Thymus (tissue), 11 donors: ENCODE measurements around the gene GDF7. TPM values are rescaled to one million over a fixed set of nuclear protein-coding genes. Genes with fewer than 3 reads are reported as not detected.
A peak's percentile ranks its signal among the peaks of the same experiment; 100 is the strongest.

Experiments
- DNase-seq, 9 donors: peaks; one replicate each; pipeline ENCODE4 v3.0.0-alpha.2; 2013; ENCODE audit warnings: low spot score in 9 of 9, low read depth in 6 of 9, missing footprints in 1 of 9
- H3K27ac ChIP-seq, 2 donors: one replicate each; pipeline ENCODE4 v1.5.1; 2013; ENCODE audit warnings: control low read depth in 1 of 2, low read depth in 1 of 2, low read length in 1 of 2, mild to moderate bottlenecking in 1 of 2, moderate library complexity in 1 of 2
- H3K27me3 ChIP-seq, 2 donors: one replicate each; pipeline ENCODE4 v1.5.1; 2013; ENCODE audit warnings: low read length in 1 of 2; ENCODE audit not compliant: control insufficient read depth in 2 of 2, insufficient read depth in 1 of 2
- H3K36me3 ChIP-seq, 2 donors: one replicate each; pipeline ENCODE4 v1.5.1; 2013; ENCODE audit warnings: low read length in 1 of 2, mild to moderate bottlenecking in 1 of 2, moderate library complexity in 1 of 2; ENCODE audit not compliant: control insufficient read depth in 2 of 2, insufficient read depth in 2 of 2
- H3K4me1 ChIP-seq, 2 donors: one replicate each; pipeline ENCODE4 v1.5.1; 2013; ENCODE audit warnings: low read length in 2 of 2; ENCODE audit not compliant: control insufficient read depth in 2 of 2, insufficient read depth in 2 of 2
- H3K4me3 ChIP-seq, 2 donors: one replicate each; pipeline ENCODE4 v1.5.1; 2013; ENCODE audit warnings: low read length in 2 of 2, control low read depth in 1 of 2, mild to moderate bottlenecking in 1 of 2
- H3K9me3 ChIP-seq, 2 donors: one replicate each; pipeline ENCODE4 v1.5.1; 2013; ENCODE audit warnings: low read length in 1 of 2, mild to moderate bottlenecking in 1 of 2; ENCODE audit not compliant: control insufficient read depth in 2 of 2, insufficient read depth in 1 of 2
- WGBS: extraction: QIAGEN DNeasy Blood & Tissue Kit; methylation state at CpG from one replicate; pipeline ENCODE4 v1.1.7; 2013; 5-methylcytosine and 5-hydroxymethylcytosine counted together
- polyA plus RNA-seq: library from polyadenylated mRNA; stranded (reverse); fragments of 200-250 nt; gene quantifications from one replicate; pipeline ENCODE4 v1.2.3, GENCODE V29; 2013
- total RNA-seq: library from RNA; stranded (reverse); fragments of 120-200 nt; gene quantifications from one replicate; pipeline ENCODE4 v1.2.4, GENCODE V29; 2013
- donor health status: healthy.

GDF7 gene
- total and polyA plus RNA-seq, 2 donors = 0.09 to 0.34 TPM

GRCh38 chr2:20661421-20662307, 5.3 kb upstream of the GDF7 start:
- Histone ChIP-seq H3K4me1 (peaks cover 0 to under 1% of the 10 kb centered on the region in 2 donors), H3K9me3 (no peaks in the 10 kb centered on the region), H3K36me3 (no peaks in the 10 kb centered on the region), H3K4me3 (no peak overlapping the region), H3K27me3 (peaks cover 51 to 78% of the 10 kb centered on the region in 2 donors), H3K27ac (no peak overlapping the region)
- 44% methylated on average over 11 of the region's 11 CpGs for WGBS
- peak; percentile 30 to 78 (median 58) for DNase-seq

GRCh38 chr2:20662308-20662937, 4.5 kb upstream of the GDF7 start:
- no peaks in the 10 kb centered on the region for H3K36me3 ChIP-seq
- H3K4me1 ChIP-seq = peaks cover 0 to 3% of the 10 kb centered on the region in 2 donors
- no peak for DNase-seq
- no peaks in the 10 kb centered on the region for H3K9me3 ChIP-seq
- 88% methylated on average over 5 of the region's 5 CpGs for WGBS
- H3K4me3 ChIP-seq = no peak overlapping the region
- no peak overlapping the region for H3K27ac ChIP-seq
- H3K27me3 ChIP-seq = peaks cover 57 to 77% of the 10 kb centered on the region in 2 donors

GRCh38 chr2:20663196-20664070, 3.5 kb upstream of the GDF7 start:
- no peak for DNase-seq
- Histone ChIP-seq H3K4me1 (peaks cover 0 to 3% of the 10 kb centered on the region in 2 donors), H3K4me3 (no peak overlapping the region), H3K36me3 (no peaks in the 10 kb centered on the region), H3K27me3 (peaks cover 66 to 84% of the 10 kb centered on the region in 2 donors), H3K9me3 (no peaks in the 10 kb centered on the region), H3K27ac (no peak overlapping the region)
- WGBS = 62% methylated on average over 7 of the region's 7 CpGs

GRCh38 chr2:20664071-20664390, 2.9 kb upstream of the GDF7 start:
- no peaks in the 10 kb centered on the region for H3K36me3 ChIP-seq
- WGBS = 89% methylated on average over 2 of the region's 2 CpGs
- H3K4me1 ChIP-seq = peaks cover 0 to 3% of the 10 kb centered on the region in 2 donors
- no peak for DNase-seq
- H3K4me3 ChIP-seq = no peak overlapping the region
- H3K9me3 ChIP-seq = no peaks in the 10 kb centered on the region
- no peak overlapping the region for H3K27ac ChIP-seq
- H3K27me3 ChIP-seq = peaks cover 72 to 90% of the 10 kb centered on the region in 2 donors

GRCh38 chr2:20664431-20665242, 2.3 kb upstream of the GDF7 start:
- Histone ChIP-seq H3K36me3 (no peaks in the 10 kb centered on the region), H3K27me3 (peaks cover 78 to 93% of the 10 kb centered on the region in 2 donors), H3K4me1 (peaks cover 0 to 3% of the 10 kb centered on the region in 2 donors), H3K27ac (no peak overlapping the region), H3K9me3 (no peaks in the 10 kb centered on the region), H3K4me3 (no peak overlapping the region)
- no peak for DNase-seq
- WGBS = 49% methylated on average over 17 of the region's 17 CpGs

GRCh38 chr2:20665243-20666004, 1.5 kb upstream of the GDF7 start:
- peaks cover 0 to 6% of the 10 kb centered on the region in 2 donors for H3K9me3 ChIP-seq
- H3K4me1 ChIP-seq = peaks cover 0 to 3% of the 10 kb centered on the region in 2 donors
- 5% methylated on average over 49 of the region's 49 CpGs for WGBS
- no peak overlapping the region for H3K27ac ChIP-seq
- H3K36me3 ChIP-seq = no peaks in the 10 kb centered on the region
- H3K4me3 ChIP-seq = peak overlapping the region in 1 of 2 donors; percentile 33
- peaks cover 83 to 97% of the 10 kb centered on the region in 2 donors for H3K27me3 ChIP-seq
- no peak for DNase-seq

- Histone ChIP-seq H3K9me3 (peaks cover 0 to 6% of the 10 kb centered on the region in 2 donors), H3K27ac (no peak overlapping the region), H3K27me3 (peaks cover 84 to 97% of the 10 kb centered on the region in 2 donors), H3K4me1 (peaks cover 0 to 3% of the 10 kb centered on the region in 2 donors), H3K4me3 (peak overlapping the region in 1 of 2 donors; percentile 33), H3K36me3 (no peaks in the 10 kb centered on the region)
- 2% methylated on average over 34 of the region's 34 CpGs for WGBS
- no peak for DNase-seq
Observed at GRCh38 chr2:20666005-20666303, 990 bp upstream of the GDF7 start.

- Histone ChIP-seq H3K27me3 (peaks cover 87 to 98% of the 10 kb centered on the region in 2 donors), H3K4me3 (peak overlapping the region in 1 of 2 donors; percentile 33), H3K9me3 (peaks cover 0 to 6% of the 10 kb centered on the region in 2 donors), H3K36me3 (no peaks in the 10 kb centered on the region), H3K4me1 (peaks cover 0 to 3% of the 10 kb centered on the region in 2 donors), H3K27ac (no peak overlapping the region)
- DNase-seq = no peak
- 1% methylated on average over 61 of the region's 62 CpGs for WGBS
Observed at GRCh38 chr2:20667151-20667530, 197 bp downstream of the GDF7 start.
